Glutamatergic neuron (in vitro differentiated cells): Measurements from ENCODE around the gene TMEM164. TPM values are rescaled to one million over a fixed set of nuclear protein-coding genes. Genes with fewer than 3 reads are reported as not detected.
A peak's percentile ranks its signal among the peaks of the same experiment; 100 is the strongest.

ENCODE experiments used
- DNase-seq: peaks from one replicate; pipeline ENCODE4 v3.0.0; 2022
- H3K27ac Mint-ChIP-seq: one replicate; pipeline ENCODE4 v1.8.0; 2020; ENCODE audit warnings: mild to moderate bottlenecking, mixed read lengths, inconsistent platforms; ENCODE audit not compliant: unreplicated experiment
- H3K27me3 Mint-ChIP-seq: one replicate; pipeline ENCODE4 v1.8.0; 2020; ENCODE audit warnings: mild to moderate bottlenecking, moderate library complexity, mixed read lengths, inconsistent platforms; ENCODE audit not compliant: unreplicated experiment
- H3K36me3 Mint-ChIP-seq: one replicate; pipeline ENCODE4 v1.8.0; 2020; ENCODE audit warnings: mild to moderate bottlenecking, mixed read lengths, inconsistent platforms; ENCODE audit not compliant: unreplicated experiment
- H3K4me1 Mint-ChIP-seq: one replicate; pipeline ENCODE4 v1.8.0; 2020; ENCODE audit warnings: mild to moderate bottlenecking, low read depth, mixed read lengths, inconsistent platforms; ENCODE audit not compliant: unreplicated experiment
- H3K4me3 Mint-ChIP-seq: one replicate; pipeline ENCODE4 v1.8.0; 2020; ENCODE audit warnings: mild to moderate bottlenecking, mixed read lengths, inconsistent platforms; ENCODE audit not compliant: unreplicated experiment
- H3K9me3 Mint-ChIP-seq: one replicate; pipeline ENCODE4 v1.8.0; 2020; ENCODE audit warnings: mild to moderate bottlenecking, moderate library complexity, mixed read lengths, inconsistent platforms; ENCODE audit not compliant: unreplicated experiment
- total RNA-seq: library from RNA; stranded (reverse); fragmentation: NEBNext Ultra II Directional; extraction: Animal tissue kit (Norgen Biotek cat#: 25700); gene quantifications from one replicate; pipeline ENCODE4 v1.2.1, GENCODE V29; 2021; ENCODE audit not compliant: unreplicated experiment
- TF ChIP-seq, protein P1 (sequence below): fragments of 200-600 bp; sonication (generic); IDR thresholded peaks from one replicate; pipeline ENCODE4 v1.5.0; 2021; ENCODE audit not compliant: partially characterized antibody, unreplicated experiment

TMEM164 gene
- total RNA-seq, 1 donor from 2014 or later, result 56.6 TPM

DNA sequence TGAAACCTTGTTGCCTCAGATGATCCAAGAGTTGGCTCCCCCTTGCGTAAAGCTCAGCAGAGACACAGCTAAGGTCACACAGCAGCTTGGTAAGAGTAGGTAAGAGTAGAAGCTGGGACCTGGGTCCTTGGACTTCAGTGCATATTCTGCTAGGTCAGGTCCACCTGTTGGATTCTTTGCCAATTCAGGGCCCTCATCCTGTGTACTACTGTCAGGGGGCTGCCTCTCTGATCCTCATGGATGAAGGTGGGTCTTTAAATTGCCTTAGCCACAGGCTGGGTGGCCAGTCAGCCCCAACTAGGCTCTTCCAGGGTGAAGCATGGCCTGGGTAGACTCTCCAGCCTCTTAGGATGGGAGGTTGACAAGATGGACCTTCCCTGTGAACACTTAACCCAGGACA, 159.2 kb downstream of the TMEM164 start:
- no peak for DNase-seq
- Mint-ChIP-seq H3K27ac (no peak overlapping the region), H3K9me3 (no peaks in the 10 kb centered on the region), H3K4me1 (peaks cover 1% of the 10 kb centered on the region), H3K27me3 (no peaks in the 10 kb centered on the region), H3K4me3 (no peak overlapping the region), H3K36me3 (no peaks in the 10 kb centered on the region)
- TF ChIP-seq, protein P1, sequence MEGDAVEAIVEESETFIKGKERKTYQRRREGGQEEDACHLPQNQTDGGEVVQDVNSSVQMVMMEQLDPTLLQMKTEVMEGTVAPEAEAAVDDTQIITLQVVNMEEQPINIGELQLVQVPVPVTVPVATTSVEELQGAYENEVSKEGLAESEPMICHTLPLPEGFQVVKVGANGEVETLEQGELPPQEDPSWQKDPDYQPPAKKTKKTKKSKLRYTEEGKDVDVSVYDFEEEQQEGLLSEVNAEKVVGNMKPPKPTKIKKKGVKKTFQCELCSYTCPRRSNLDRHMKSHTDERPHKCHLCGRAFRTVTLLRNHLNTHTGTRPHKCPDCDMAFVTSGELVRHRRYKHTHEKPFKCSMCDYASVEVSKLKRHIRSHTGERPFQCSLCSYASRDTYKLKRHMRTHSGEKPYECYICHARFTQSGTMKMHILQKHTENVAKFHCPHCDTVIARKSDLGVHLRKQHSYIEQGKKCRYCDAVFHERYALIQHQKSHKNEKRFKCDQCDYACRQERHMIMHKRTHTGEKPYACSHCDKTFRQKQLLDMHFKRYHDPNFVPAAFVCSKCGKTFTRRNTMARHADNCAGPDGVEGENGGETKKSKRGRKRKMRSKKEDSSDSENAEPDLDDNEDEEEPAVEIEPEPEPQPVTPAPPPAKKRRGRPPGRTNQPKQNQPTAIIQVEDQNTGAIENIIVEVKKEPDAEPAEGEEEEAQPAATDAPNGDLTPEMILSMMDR, result no peak

DNA sequence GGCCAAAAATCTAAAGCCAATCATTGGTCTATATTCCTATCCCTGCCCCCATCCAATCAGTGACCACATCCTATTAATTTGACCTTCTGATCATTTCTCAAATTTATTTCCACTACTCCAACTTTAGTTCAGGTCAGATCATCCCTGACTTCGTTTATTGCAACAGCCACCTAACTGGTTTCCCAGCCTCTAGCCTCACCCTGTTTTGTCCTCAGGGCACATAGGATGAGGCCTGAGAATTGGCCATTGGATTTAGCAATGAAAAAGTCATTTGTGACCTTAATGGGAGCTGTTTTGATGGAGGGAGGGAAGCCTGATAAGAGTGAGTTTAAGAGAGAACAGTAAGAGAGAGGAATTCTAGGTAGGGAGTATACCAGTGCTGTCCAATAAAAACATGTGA, 160.0 kb downstream of the TMEM164 start:
- Mint-ChIP-seq H3K9me3 (no peaks in the 10 kb centered on the region), H3K4me3 (no peak overlapping the region), H3K27ac (no peak overlapping the region), H3K36me3 (no peaks in the 10 kb centered on the region), H3K27me3 (no peaks in the 10 kb centered on the region), H3K4me1 (peaks cover 1% of the 10 kb centered on the region)
- no peak for DNase-seq
- TF ChIP-seq, protein P1, result no peak

- H3K4me1 Mint-ChIP-seq, result peaks cover 1% of the 10 kb centered on the region
- H3K27ac Mint-ChIP-seq, result no peak overlapping the region
- no peaks in the 10 kb centered on the region for H3K36me3 Mint-ChIP-seq
- H3K9me3 Mint-ChIP-seq, result no peaks in the 10 kb centered on the region
- no peak for DNase-seq
- no peak overlapping the region for H3K4me3 Mint-ChIP-seq
- TF ChIP-seq, protein P1, result no peak
- no peaks in the 10 kb centered on the region for H3K27me3 Mint-ChIP-seq
These were observed 160.6 kb downstream of the TMEM164 start for GRCh38 chrX:110163488-110163887.

DNA sequence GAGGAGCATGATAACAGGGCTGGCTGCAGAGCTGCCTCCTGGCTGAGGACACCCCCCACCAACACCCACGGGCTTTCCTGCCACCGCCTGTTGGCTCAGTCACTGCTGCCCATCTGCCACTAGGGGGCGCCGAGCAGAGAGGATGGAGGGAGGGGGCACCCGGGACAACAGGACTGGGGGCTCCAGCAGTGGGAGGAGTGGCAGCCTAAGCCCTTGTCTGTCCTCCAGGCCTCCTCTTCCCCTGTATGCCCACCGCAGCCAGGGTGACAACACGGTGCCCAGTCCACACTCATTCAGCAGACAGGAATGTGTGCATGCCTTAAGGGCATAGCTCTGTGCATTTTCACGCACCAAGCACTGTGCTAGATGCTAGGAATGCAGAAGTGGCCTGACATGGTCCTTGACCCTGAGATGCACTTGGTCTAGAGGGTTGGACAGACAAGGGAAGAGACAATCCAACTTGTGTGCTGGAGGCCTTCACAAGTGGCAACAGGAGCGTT, 165.1 kb downstream of the TMEM164 start:
- Mint-ChIP-seq H3K27ac (no peak overlapping the region), H3K9me3 (no peaks in the 10 kb centered on the region), H3K4me3 (no peak overlapping the region), H3K36me3 (peaks cover 7% of the 10 kb centered on the region), H3K4me1 (no peaks in the 10 kb centered on the region), H3K27me3 (no peaks in the 10 kb centered on the region)
- TF ChIP-seq, protein P1, result peak; percentile 49
- peak; percentile 49 for DNase-seq

- peaks cover 7% of the 10 kb centered on the region for H3K36me3 Mint-ChIP-seq
- no peak overlapping the region for H3K27ac Mint-ChIP-seq
- no peaks in the 10 kb centered on the region for H3K27me3 Mint-ChIP-seq
These were observed 165.7 kb downstream of the TMEM164 start for GRCh38 chrX:110168585-110168984.

More at GRCh38 chrX:110168585-110168984, 165.7 kb downstream of the TMEM164 start:
- DNase-seq, result no peak
- Mint-ChIP-seq H3K4me3 (no peak overlapping the region), H3K9me3 (no peaks in the 10 kb centered on the region), H3K4me1 (no peaks in the 10 kb centered on the region)
- TF ChIP-seq, protein P1, result no peak
